Pancreas (tissue), 10 donors: ENCODE results near the gene MECR. TPM values are rescaled to one million over a fixed set of nuclear protein-coding genes. Genes with fewer than 3 reads are reported as not detected.

Source experiments
- ATAC-seq, 4 donors: fragments of 200-7000 bp; cut with Tn5 transposase; one replicate each; pipeline versions ENCODE4 v1.8.0 to v1.9.1; 2020; ENCODE audit warnings: mild to moderate bottlenecking in 4 of 4, moderate library complexity in 4 of 4
- DNase-seq, 6 donors: peaks; one replicate each; pipeline ENCODE4 v3.0.0-alpha.2; 2020
- FAIRE-seq: peaks from 2 replicates; lab custom pipeline; 2012; peaks lifted over from hg19 to GRCh38; lab: Jason Lieb, UNC
- H3K27ac ChIP-seq, 4 donors: fragments of 200-600 bp; sonication (generic); 1 replicate in 3 of 4; 2 replicates in 1 of 4; pipeline versions ENCODE4 v1.5.0 to v1.8.0; 2020
- H3K27me3 ChIP-seq, 4 donors: fragments of 200-600 bp; one replicate each; pipeline ENCODE4 v1.8.0; 2021
- H3K36me3 ChIP-seq, 3 donors: fragments of 200-600 bp; sonication (generic) in 1 of 3; one replicate each; pipeline versions ENCODE4 v1.5.0 to v1.8.0; 2020 to 2021
- H3K4me1 ChIP-seq, 3 donors: fragments of 200-600 bp; one replicate each; pipeline ENCODE4 v1.8.0; 2021
- H3K4me3 ChIP-seq, 4 donors: fragments of 200-600 bp; sonication (generic) in 2 of 4; one replicate each; pipeline versions ENCODE4 v1.5.0 to v1.8.0; 2020 to 2021
- H3K9me3 ChIP-seq, 4 donors: fragments of 200-600 bp; one replicate each; pipeline ENCODE4 v1.8.0; 2021
- WGBS, 2 donors: extraction: QIAGEN DNeasy Blood & Tissue Kit; methylation state at CpG; one replicate each; pipeline ENCODE4 v1.1.7; 2013; 5-methylcytosine and 5-hydroxymethylcytosine counted together
- intact Hi-C, 3 donors: fragments of 100-400 bp; cut with DNase I; formaldehyde crosslinking; loops; one replicate each; pipeline versions ENCODE4 v1.11.1 to v1.14.2; 2022
- polyA plus RNA-seq, 2 donors: library from polyadenylated mRNA; stranded (reverse); fragments of 200-250 nt; gene quantifications; one replicate each; pipeline ENCODE4 v1.2.3, GENCODE V29; 2013
- total RNA-seq, 6 donors: library from RNA; stranded (reverse); fragmentation: NEBNext Ultra II Directional in 4 of 6; extraction: Animal tissue kit (Norgen Biotek cat#: 25700) in 4 of 6; gene quantifications; one replicate each; pipeline versions ENCODE4 v1.2.1 to v1.2.4, GENCODE V29; 2021 to 2023
- TF ChIP-seq, protein P1 (sequence below), 4 donors: fragments of 200-600 bp; sonication (generic) in 3 of 4; IDR thresholded peaks; one replicate each; pipeline versions ENCODE4 v1.5.0 to v1.8.0; 2021; ENCODE audit warnings: antibody characterized with exemption in 4 of 4
- donor health status: healthy with polysubstance abuse.
- donor health status: DM: no; HTN: no; CAD: no; lungs with moderate emphysema.
- donor health status: DM: no; HTN: no; CAD: no.
- donor health status: control.
- donor health status: control.
- donor health status: Bipolar disorder and iron deficiency.
- donor health status: DM: yes; HTN: yes; CAD: no.
- donor health status: DM: no; HTN: no; CAD: no.
- donor health status: DM: no; HTN: no; CAD: no.
- donor health status: DM: yes; HTN: yes; CAD: no.

MECR gene
- total and polyA plus RNA-seq, 8 donors: 9.0 to 19.6 (median 10.5) TPM

- TF ChIP-seq, protein P1, sequence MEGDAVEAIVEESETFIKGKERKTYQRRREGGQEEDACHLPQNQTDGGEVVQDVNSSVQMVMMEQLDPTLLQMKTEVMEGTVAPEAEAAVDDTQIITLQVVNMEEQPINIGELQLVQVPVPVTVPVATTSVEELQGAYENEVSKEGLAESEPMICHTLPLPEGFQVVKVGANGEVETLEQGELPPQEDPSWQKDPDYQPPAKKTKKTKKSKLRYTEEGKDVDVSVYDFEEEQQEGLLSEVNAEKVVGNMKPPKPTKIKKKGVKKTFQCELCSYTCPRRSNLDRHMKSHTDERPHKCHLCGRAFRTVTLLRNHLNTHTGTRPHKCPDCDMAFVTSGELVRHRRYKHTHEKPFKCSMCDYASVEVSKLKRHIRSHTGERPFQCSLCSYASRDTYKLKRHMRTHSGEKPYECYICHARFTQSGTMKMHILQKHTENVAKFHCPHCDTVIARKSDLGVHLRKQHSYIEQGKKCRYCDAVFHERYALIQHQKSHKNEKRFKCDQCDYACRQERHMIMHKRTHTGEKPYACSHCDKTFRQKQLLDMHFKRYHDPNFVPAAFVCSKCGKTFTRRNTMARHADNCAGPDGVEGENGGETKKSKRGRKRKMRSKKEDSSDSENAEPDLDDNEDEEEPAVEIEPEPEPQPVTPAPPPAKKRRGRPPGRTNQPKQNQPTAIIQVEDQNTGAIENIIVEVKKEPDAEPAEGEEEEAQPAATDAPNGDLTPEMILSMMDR (IDR thresholded peaks at IDR 0.05): no peak
- ATAC-seq: no peak
- intact Hi-C loops: no loop called here
- peaks cover 0 to 7% (median 7%) of the 10 kb centered on the region in 3 donors for H3K4me1 ChIP-seq
- no peaks in the 10 kb centered on the region for H3K27me3 ChIP-seq
- 56 to 58% methylated on average over 3 of the region's 3 CpGs for WGBS, 2 donors
- no peak for DNase-seq
- no peak overlapping the region for H3K4me3 ChIP-seq
- no peaks in the 10 kb centered on the region for H3K9me3 ChIP-seq
- H3K27ac ChIP-seq: no peak overlapping the region
- FAIRE-seq: no peak
- H3K36me3 ChIP-seq: no peaks in the 10 kb centered on the region
Observed at GRCh38 chr1:29186252-29186651, 44.5 kb downstream of the MECR start.

GRCh38 chr1:29183287-29183686 is 47.4 kb downstream of the MECR start:
- DNase-seq: no peak
- H3K36me3 ChIP-seq: no peaks in the 10 kb centered on the region
- H3K4me1 ChIP-seq: peaks cover 15 to 24% (median 23%) of the 10 kb centered on the region in 3 donors
- H3K27me3 ChIP-seq: no peaks in the 10 kb centered on the region
- H3K9me3 ChIP-seq: no peaks in the 10 kb centered on the region
- no peak for ATAC-seq
- intact Hi-C loops: no loop called here
- TF ChIP-seq, protein P1 (IDR thresholded peaks at IDR 0.05): no peak
- H3K4me3 ChIP-seq: no peak overlapping the region
- no peak for FAIRE-seq
- 37 to 48% methylated on average over 1 of the region's 1 CpG for WGBS, 2 donors
- no peak overlapping the region for H3K27ac ChIP-seq

DNA sequence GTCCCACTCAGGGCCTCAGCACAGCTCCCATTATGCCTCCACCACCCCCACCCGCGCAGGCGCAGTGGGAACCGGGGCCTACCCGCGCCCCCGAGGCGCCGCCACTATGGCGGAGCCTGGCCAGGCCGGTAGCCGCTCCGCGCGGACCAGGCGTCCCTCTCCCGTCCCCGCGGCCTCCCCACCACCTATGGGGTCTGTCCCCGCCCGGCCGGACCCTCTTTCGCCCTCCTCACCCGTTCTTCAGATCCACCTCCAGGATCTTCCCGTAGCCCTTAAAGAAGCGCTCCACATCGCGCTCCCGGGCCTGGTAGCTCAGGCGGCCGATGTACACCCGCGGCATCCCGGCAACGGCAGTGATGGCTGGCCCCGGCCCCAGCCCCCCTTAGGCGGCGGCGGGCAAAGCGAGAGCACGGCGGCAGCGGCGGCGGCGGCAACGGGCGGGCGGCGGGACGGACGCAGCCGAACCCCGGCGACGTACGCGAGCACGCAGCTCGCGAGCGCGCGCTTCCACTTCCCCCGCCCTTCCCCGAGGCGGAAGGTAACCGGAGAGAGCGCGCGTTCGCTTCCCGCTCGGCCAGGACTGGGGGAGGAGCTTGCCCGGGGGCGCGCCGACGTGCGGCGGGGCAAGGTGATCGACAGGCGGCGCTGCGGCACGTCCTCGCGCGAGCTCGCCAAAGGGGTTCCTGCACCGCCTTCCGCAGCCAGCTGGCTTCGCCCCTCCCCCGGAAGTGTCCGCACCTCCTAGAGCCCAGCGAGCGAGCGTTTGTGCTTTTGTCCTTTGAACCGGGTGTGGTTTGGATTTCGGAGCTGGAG is 49.1 kb downstream of the MECR start, which contains the start of gene SRSF4:
Gene SRSF4, minus strand, starts transcription at position 488 of the 813 bp plus-strand sequence. Its CDS starts 148 bp downstream, at position 340.
- peak; percentile 99 to 100 (median 99) for DNase-seq
- ATAC-seq: peak; percentile 92 to 95 (median 94)
- peak; percentile 51 for FAIRE-seq
- TF ChIP-seq, protein P1 (IDR thresholded peaks at IDR 0.05): peak; percentile 54 to 88 (median 70)
- H3K9me3 ChIP-seq: no peaks in the 10 kb centered on the region
- no peaks in the 10 kb centered on the region for H3K36me3 ChIP-seq
- peak within 1 kb of the TSS; percentile 98 to 99 (median 99) for H3K27ac ChIP-seq
- peak within 1 kb of the TSS; percentile 76 to 97 (median 90) for H3K4me3 ChIP-seq
- no peaks in the 10 kb centered on the region for H3K27me3 ChIP-seq
- intact Hi-C loops: no loop called here
- 0 to 1% methylated on average over 49 to 100 of the region's 100 CpGs for WGBS, 2 donors
- H3K4me1 ChIP-seq: peaks cover 18 to 31% (median 30%) of the 10 kb centered on the region in 3 donors

DNA sequence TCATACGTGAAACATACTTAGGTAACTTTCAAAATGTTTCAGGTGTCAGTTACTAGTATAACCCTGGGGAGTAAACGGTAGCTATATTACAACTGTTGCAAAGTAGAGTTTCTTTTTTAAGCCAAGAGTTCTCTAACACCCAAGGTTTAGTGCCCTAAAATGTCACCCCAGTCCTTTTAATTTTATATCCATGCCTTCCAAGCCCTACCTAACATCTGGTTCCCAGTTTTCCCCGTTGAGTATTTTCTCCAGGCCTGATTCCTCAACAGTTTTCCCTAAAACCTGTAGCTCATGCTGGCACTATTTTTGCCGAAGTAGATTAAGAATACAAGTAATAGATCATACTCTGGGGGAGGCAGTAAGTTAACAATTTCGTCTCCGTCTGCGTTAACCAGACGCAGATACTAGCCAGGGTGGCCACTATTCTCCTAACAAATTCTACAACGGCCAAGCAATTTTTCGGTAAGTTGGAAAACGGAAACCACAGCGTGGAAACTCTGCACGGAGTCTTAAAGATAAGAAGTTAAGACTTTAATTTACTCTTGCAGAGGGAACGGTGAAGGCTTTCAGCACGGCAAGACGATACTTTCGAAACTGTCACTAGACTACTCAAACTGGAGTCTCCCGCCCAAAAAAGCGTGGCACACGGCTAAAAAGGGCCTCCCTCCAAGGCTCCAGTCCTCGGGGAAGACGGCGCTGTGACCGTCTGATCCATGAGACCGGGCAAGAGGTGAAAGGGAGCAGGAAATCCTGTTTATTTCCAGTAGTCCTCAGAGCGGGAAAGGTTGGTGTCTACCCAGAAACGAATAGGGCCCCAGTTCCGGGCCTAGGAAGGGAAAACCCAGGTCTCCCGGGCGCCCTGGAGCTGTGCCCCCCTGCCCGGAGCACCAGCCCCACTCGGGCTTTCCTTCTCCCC is 50.0 kb downstream of the MECR start:
- Histone ChIP-seq H3K27ac (peak overlapping the region; percentile 98 to 99 (median 99)), H3K27me3 (no peaks in the 10 kb centered on the region), H3K36me3 (no peaks in the 10 kb centered on the region), H3K4me3 (peak overlapping the region; percentile 76 to 97 (median 90)), H3K9me3 (no peaks in the 10 kb centered on the region), H3K4me1 (peaks cover 19 to 36% (median 35%) of the 10 kb centered on the region in 3 donors)
- FAIRE-seq: no peak
- WGBS, 2 donors: 0 to 1% methylated on average over 32 of the region's 32 CpGs
- DNase-seq: no peak
- intact Hi-C loops: no loop called here
- TF ChIP-seq, protein P1 (IDR thresholded peaks at IDR 0.05): no peak
- ATAC-seq: peak; percentile 14 to 32 (median 20)
